Breast epithelium (tissue), 4 donors: ENCODE results near the gene UNC80. TPM values are rescaled to one million over a fixed set of nuclear protein-coding genes. Genes with fewer than 3 reads are reported as not detected.

Source experiments
- DNase-seq, 2 donors: peaks; one replicate each; pipeline ENCODE4 v3.0.0-alpha.2; 2019; ENCODE audit warnings: low spot score in 2 of 2
- H3K27ac ChIP-seq, 2 donors: fragments of 200-600 bp; sonication (generic) in 1 of 2; one replicate each; pipeline ENCODE4 v1.5.1; 2016 to 2019; ENCODE audit warnings: mild to moderate bottlenecking in 1 of 2
- H3K27me3 ChIP-seq, 2 donors: fragments of 200-600 bp; sonication (generic) in 1 of 2; one replicate each; pipeline versions ENCODE4 v1.5.1 to v1.6.0; 2017 to 2019; ENCODE audit warnings: control low read depth in 1 of 2, mild to moderate bottlenecking in 1 of 2
- H3K36me3 ChIP-seq: fragments of 200-600 bp; one replicate; pipeline ENCODE4 v1.5.1; 2019
- H3K4me1 ChIP-seq, 2 donors: fragments of 200-600 bp; sonication (generic); one replicate each; pipeline ENCODE4 v1.5.1; 2016 to 2019; ENCODE audit warnings: control low read depth in 1 of 2
- H3K4me3 ChIP-seq, 3 donors: fragments of 200-600 bp; sonication (generic); 1 replicate in 2 of 3; 2 replicates in 1 of 3; pipeline ENCODE4 v1.5.1; 2016 to 2019; ENCODE audit warnings: mild to moderate bottlenecking in 3 of 3, moderate library complexity in 2 of 3
- H3K9me3 ChIP-seq, 2 donors: fragments of 200-600 bp; sonication (generic) in 1 of 2; one replicate each; pipeline ENCODE4 v1.5.1; 2016 to 2019; ENCODE audit warnings: control low read depth in 1 of 2
- CTCF ChIP-seq, 3 donors: fragments of 450-650 bp; IDR thresholded peaks; one replicate each; pipeline ENCODE4 v1.5.1; 2016 to 2017; ENCODE audit warnings: antibody characterized with exemption in 3 of 3, mild to moderate bottlenecking in 3 of 3, moderate library complexity in 3 of 3
- POLR2A ChIP-seq: fragments of 450-650 bp; IDR thresholded peaks from one replicate; pipeline ENCODE4 v1.6.1; 2016; ENCODE audit warnings: antibody characterized with exemption, mild to moderate bottlenecking, moderate library complexity
- POLR2AphosphoS5 ChIP-seq, 3 donors: sonication (generic); formaldehyde crosslinking; IDR thresholded peaks; one replicate each; pipeline ENCODE4 v1.6.1; 2017; ENCODE audit warnings: antibody characterized with exemption in 3 of 3
- intact Hi-C: fragments of 100-400 bp; cut with DNase I; formaldehyde crosslinking; loops from one replicate; pipeline ENCODE4 v1.15.1; 2023; ENCODE audit warnings: low total_unique reads
- total RNA-seq, 3 donors: library from RNA; depleted of rRNA; stranded (reverse); fragments of >200 nt; gene quantifications; one replicate each; pipeline ENCODE4 v1.1.0, GENCODE V29; 2016

The UNC80 gene
- total RNA-seq, 3 donors from 2014 or later = under 0.01 TPM; not detected in 2

GRCh38 chr2:210020138-210020537 is 248.5 kb downstream of the UNC80 start:
- H3K36me3 ChIP-seq = no peaks in the 10 kb centered on the region
- DNase-seq = no peak

DNA sequence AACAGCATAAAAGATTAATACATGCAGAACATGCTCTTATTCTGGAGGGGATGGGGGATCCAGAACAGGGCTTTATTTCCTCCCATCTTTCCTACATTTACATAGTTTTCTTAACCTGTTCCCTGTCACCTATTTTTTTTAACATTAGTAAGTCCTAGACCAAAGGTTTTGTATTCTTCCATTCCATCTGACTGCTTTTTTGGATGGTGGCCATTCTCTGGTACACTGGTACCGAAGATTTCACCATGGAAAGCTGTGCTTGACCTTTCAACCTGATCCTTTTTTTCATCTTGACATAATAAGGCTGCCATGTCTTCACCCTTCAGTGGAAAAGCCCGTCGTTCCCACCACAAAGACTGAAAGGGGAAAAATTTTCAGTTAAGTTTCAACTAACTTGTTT is 251.2 kb downstream of the UNC80 start:
- TF ChIP-seq CTCF (IDR thresholded peaks at IDR 0.05) (no peak), POLR2AphosphoS5 (IDR thresholded peaks at IDR 0.05) (no peak), POLR2A (no peak)
- no peak for DNase-seq
- Histone ChIP-seq H3K36me3 (no peaks in the 10 kb centered on the region), H3K9me3 (no peaks in the 10 kb centered on the region), H3K27me3 (no peaks in the 10 kb centered on the region), H3K27ac (no peak overlapping the region), H3K4me3 (no peak overlapping the region), H3K4me1 (no peaks in the 10 kb centered on the region)
- intact Hi-C loops = no loop called here

More at GRCh38 chr2:210020138-210020537, 248.5 kb downstream of the UNC80 start:
- TF ChIP-seq CTCF (IDR thresholded peaks at IDR 0.05) = no peak
- Histone ChIP-seq H3K27me3 (no peaks in the 10 kb centered on the region), H3K4me3 (no peak overlapping the region), H3K27ac (no peak overlapping the region), H3K4me1 (no peaks in the 10 kb centered on the region), H3K9me3 (no peaks in the 10 kb centered on the region)
- intact Hi-C loops = no loop called here

DNA sequence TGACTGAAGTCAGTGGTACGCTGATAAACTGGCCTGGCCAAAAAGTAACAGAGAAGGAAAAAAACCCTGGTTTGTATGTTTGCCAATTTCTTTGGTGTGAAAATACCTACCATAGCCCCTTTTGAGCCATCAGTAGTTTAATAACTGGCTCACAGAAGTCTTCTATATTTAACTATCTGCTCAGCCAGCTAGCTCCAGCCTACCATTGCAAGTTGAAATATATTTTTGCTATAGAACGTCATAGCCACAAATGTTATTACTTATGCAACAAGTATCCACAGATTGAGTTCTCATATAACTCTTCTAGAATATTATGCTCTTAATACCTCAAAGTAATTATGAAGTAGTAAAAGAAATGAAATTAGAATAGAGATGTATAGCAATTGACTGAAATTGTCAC is 256.0 kb downstream of the UNC80 start:
- no peak for DNase-seq
- intact Hi-C loops = no loop called here
- Histone ChIP-seq H3K27me3 (no peaks in the 10 kb centered on the region), H3K9me3 (no peaks in the 10 kb centered on the region), H3K36me3 (no peaks in the 10 kb centered on the region), H3K4me1 (no peaks in the 10 kb centered on the region), H3K4me3 (no peak overlapping the region), H3K27ac (no peak overlapping the region)
- no peak for TF ChIP-seq CTCF (IDR thresholded peaks at IDR 0.05)
- no peak for TF ChIP-seq POLR2AphosphoS5 (IDR thresholded peaks at IDR 0.05)
- no peak for TF ChIP-seq POLR2A

DNA sequence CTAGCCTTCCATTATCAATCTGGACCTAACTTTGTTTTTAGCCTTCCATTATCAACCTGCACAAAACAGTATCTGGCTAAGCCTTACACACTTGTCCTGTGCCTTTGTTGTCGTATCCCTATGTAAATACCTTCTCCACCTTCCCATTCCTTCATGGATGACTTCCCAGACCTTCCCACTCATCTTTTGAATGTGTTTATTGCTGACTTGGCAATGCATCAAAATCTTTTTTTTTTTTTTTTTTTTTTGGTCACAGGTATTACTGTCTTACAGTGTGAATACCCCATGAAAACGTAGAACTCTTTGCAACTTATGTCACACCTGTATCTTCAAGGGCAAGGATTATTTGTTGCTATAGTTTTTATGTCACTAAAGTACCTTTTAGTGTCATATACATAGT is 256.5 kb downstream of the UNC80 start:
- intact Hi-C loops = no loop called here
- no peak overlapping the region for H3K27ac ChIP-seq
- no peak for TF ChIP-seq POLR2AphosphoS5 (IDR thresholded peaks at IDR 0.05)
- no peak for TF ChIP-seq CTCF (IDR thresholded peaks at IDR 0.05)
- no peak for TF ChIP-seq POLR2A
- no peaks in the 10 kb centered on the region for H3K9me3 ChIP-seq
- H3K36me3 ChIP-seq = no peaks in the 10 kb centered on the region
- no peaks in the 10 kb centered on the region for H3K27me3 ChIP-seq
- DNase-seq = no peak
- no peak overlapping the region for H3K4me3 ChIP-seq
- no peaks in the 10 kb centered on the region for H3K4me1 ChIP-seq

DNA sequence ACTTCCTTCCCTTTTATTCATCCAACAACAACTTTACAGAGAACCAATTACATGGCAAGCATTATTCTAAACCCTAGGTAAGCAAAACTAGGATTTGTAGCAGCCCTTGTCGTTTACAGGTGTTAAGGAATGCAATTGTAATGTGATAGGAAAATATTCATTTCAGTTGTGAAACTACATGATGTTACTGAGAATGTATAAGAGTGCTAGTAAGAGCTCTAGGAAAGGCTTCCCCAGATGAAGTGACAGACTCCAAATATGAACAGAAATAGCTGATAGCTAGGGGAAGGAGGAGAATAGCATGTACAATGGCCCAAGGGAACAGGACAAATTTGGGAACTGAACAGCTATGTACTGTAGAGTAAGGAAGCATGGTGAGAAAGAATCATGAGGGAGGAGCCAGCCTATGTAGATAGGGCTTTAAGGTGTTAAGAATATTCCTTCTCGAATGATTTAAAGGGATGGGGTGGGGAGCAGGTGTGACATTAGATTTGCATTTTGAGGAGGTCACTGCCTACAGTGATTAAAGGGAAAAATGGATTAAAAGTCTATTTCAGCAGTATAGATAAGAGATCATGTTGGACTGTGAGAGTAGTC is 262.6 kb downstream of the UNC80 start:
- no peaks in the 10 kb centered on the region for H3K27me3 ChIP-seq
- intact Hi-C loops = no loop called here

More for the DNA sequence above, 262.6 kb downstream of the UNC80 start:
- Histone ChIP-seq H3K4me1 (no peaks in the 10 kb centered on the region), H3K4me3 (no peak overlapping the region), H3K9me3 (no peaks in the 10 kb centered on the region), H3K36me3 (no peaks in the 10 kb centered on the region), H3K27ac (no peak overlapping the region)
- no peak for DNase-seq
- TF ChIP-seq POLR2AphosphoS5 (IDR thresholded peaks at IDR 0.05) (no peak), CTCF (IDR thresholded peaks at IDR 0.05) (no peak), POLR2A (no peak)
